A549 (cell line): ENCODE results near the gene RSPH6A. TPM values are rescaled to one million over a fixed set of nuclear protein-coding genes. Genes with fewer than 3 reads are reported as not detected.

Source experiments
- ATAC-seq, 2 experiments: fragments of 200-7000 bp in 1 of 2; fragments of >200 bp in 1 of 2; cut with Nextera tagmentation in 1 of 2; cut with Tn5 transposase in 1 of 2; 3 replicates each; pipeline versions ENCODE4 v1.8.0 to v1.9.1; 2018 to 2020; ENCODE audit warnings: mild to moderate bottlenecking in 1 of 2, moderate library complexity in 1 of 2
- CTCF ChIA-PET: fragments of 300-600 bp; sonication (Branson Sonifier 250); formaldehyde crosslinking; extraction: SDS; loops from one replicate; lab custom pipeline; 2021; ENCODE audit warnings: antibody characterized with exemption, inconsistent platforms; lab: Yijun Ruan, JAX
- POLR2A ChIA-PET: fragments of 350-600 bp; formaldehyde crosslinking; extraction: SDS; loops from one replicate; lab custom pipeline; 2021; ENCODE audit warnings: antibody characterized with exemption, inconsistent platforms; lab: Yijun Ruan, JAX
- DNase-seq, 2 experiments: peaks; one replicate each; pipeline versions ENCODE4 v3.0.0 to v3.0.0-alpha.2; 2011 to 2016; ENCODE audit warnings: low read depth in 1 of 2, low spot score in 1 of 2
- FAIRE-seq: peaks from 2 replicates; lab custom pipeline; 2011; peaks lifted over from hg19 to GRCh38; lab: Jason Lieb, UNC
- H3K27ac ChIP-seq, 2 experiments: fragments of >200 bp; sonication (Bioruptor Twin); formaldehyde crosslinking; 3 replicates each; pipeline ENCODE4 v1.5.1; 2016 to 2017
- H3K4me1 ChIP-seq: fragments of >200 bp; sonication (Bioruptor Twin); formaldehyde crosslinking; 3 replicates; pipeline ENCODE4 v1.6.1; 2016
- H3K4me2 ChIP-seq: fragments of >200 bp; sonication (Bioruptor Twin); formaldehyde crosslinking; 3 replicates; pipeline ENCODE4 v1.6.1; 2016
- H3K4me3 ChIP-seq: fragments of >200 bp; sonication (Bioruptor Twin); formaldehyde crosslinking; 3 replicates; pipeline ENCODE4 v1.5.1; 2016
- H3K9me3 ChIP-seq: fragments of >200 bp; sonication (Bioruptor Twin); formaldehyde crosslinking; 3 replicates; pipeline ENCODE4 v1.6.1; 2016
- ATOH8 ChIP-seq: fragments of 250-450 bp; sonication (Bioruptor Pico); IDR thresholded peaks from 2 replicates; pipeline ENCODE4 v1.5.0; 2020; ENCODE audit warnings: low read depth, mild to moderate bottlenecking, moderate library complexity
- BCL3 ChIP-seq: fragments of >200 bp; sonication (Bioruptor Twin); formaldehyde crosslinking; IDR thresholded peaks from 3 replicates; pipeline ENCODE4 v1.6.1; 2016
- BHLHE40 ChIP-seq: IDR thresholded peaks from 2 replicates; pipeline ENCODE4 v1.6.1; 2012; ENCODE audit warnings: low read depth, low read length, inconsistent platforms
- CBX2 ChIP-seq: fragments of 200-600 bp; sonication (generic); IDR thresholded peaks from 2 replicates; pipeline ENCODE4 v1.6.1; 2016; ENCODE audit warnings: low read depth, mild to moderate bottlenecking, borderline replicate concordance
- E2F6 ChIP-seq: IDR thresholded peaks from 2 replicates; pipeline ENCODE4 v1.6.1; 2012; ENCODE audit warnings: low read depth, borderline replicate concordance
- EP300 ChIP-seq, 2 experiments: fragments of >200 bp; sonication (Bioruptor Twin); formaldehyde crosslinking; IDR thresholded peaks; 2 replicates in 1 of 2; 3 replicates in 1 of 2; pipeline ENCODE4 v1.6.1; 2016 to 2017
- ESRRA ChIP-seq: fragments of 150-350 bp; IDR thresholded peaks from 2 replicates; pipeline ENCODE4 v1.6.1; 2014; ENCODE audit warnings: mild to moderate bottlenecking, low read length, borderline replicate concordance
- FOSB ChIP-seq: fragments of 250-450 bp; sonication (Bioruptor Pico); IDR thresholded peaks from 2 replicates; pipeline ENCODE4 v1.5.0; 2020; ENCODE audit warnings: mild to moderate bottlenecking, moderate library complexity
- FOXS1 ChIP-seq: fragments of 250-450 bp; sonication (Bioruptor Pico); IDR thresholded peaks from 2 replicates; pipeline ENCODE4 v1.5.0; 2020; ENCODE audit warnings: mild to moderate bottlenecking, moderate library complexity
- GATA3 ChIP-seq: IDR thresholded peaks from 2 replicates; pipeline ENCODE4 v1.6.1; 2012; ENCODE audit warnings: borderline replicate concordance
- HES2 ChIP-seq: fragments of >200 bp; sonication (Bioruptor Twin); formaldehyde crosslinking; IDR thresholded peaks from 2 replicates; pipeline ENCODE4 v1.6.1; 2016
- HOXA7 ChIP-seq: fragments of 250-450 bp; sonication (Bioruptor Pico); IDR thresholded peaks from 2 replicates; pipeline ENCODE4 v1.5.0; 2020; ENCODE audit warnings: mild to moderate bottlenecking, moderate library complexity
- JUN ChIP-seq, 2 experiments: fragments of >200 bp; sonication (Bioruptor Twin); formaldehyde crosslinking; IDR thresholded peaks; 2 replicates in 1 of 2; 3 replicates in 1 of 2; pipeline ENCODE4 v1.6.1; 2016 to 2017
- JUNB ChIP-seq: fragments of >200 bp; sonication (Bioruptor Twin); formaldehyde crosslinking; IDR thresholded peaks from 2 replicates; pipeline ENCODE4 v1.6.1; 2016
- MAFK ChIP-seq: fragments of 450-650 bp; IDR thresholded peaks from 2 replicates; pipeline ENCODE4 v1.6.1; 2014; ENCODE audit not compliant: partially characterized antibody
- MAX ChIP-seq: IDR thresholded peaks from 2 replicates; pipeline ENCODE4 v1.6.1; 2012
- MAZ ChIP-seq: fragments of 150-350 bp; IDR thresholded peaks from 2 replicates; pipeline ENCODE4 v1.6.1; 2014; ENCODE audit warnings: antibody characterized with exemption, low read depth, low read length, borderline replicate concordance
- MYC ChIP-seq: IDR thresholded peaks from 2 replicates; pipeline ENCODE4 v1.6.1; 2012; ENCODE audit warnings: mild to moderate bottlenecking, inconsistent platforms, low read length, improper control_type of control experiment, borderline replicate concordance
- NFE2L2 ChIP-seq: fragments of 150-350 bp; conservative IDR thresholded peaks from 2 replicates; pipeline ENCODE4 v1.6.1; 2014; ENCODE audit warnings: low read length
- NPAS2 ChIP-seq: fragments of 250-450 bp; sonication (Bioruptor Pico); IDR thresholded peaks from 2 replicates; pipeline ENCODE4 v1.8.0; 2022; ENCODE audit warnings: mild to moderate bottlenecking, moderate library complexity, borderline replicate concordance
- PHF8 ChIP-seq: fragments of 200-600 bp; sonication (generic); IDR thresholded peaks from 2 replicates; pipeline ENCODE4 v1.6.1; 2016; ENCODE audit warnings: low read depth, mild to moderate bottlenecking, antibody characterized with exemption, moderate library complexity, borderline replicate concordance
- POLR2A ChIP-seq: IDR thresholded peaks from 2 replicates; pipeline ENCODE4 v1.6.1; 2012; ENCODE audit warnings: mild to moderate bottlenecking, low read length
- RAD21 ChIP-seq, 2 experiments: fragments of >200 bp in 1 of 2; sonication (Bioruptor Twin) in 1 of 2; formaldehyde crosslinking in 1 of 2; IDR thresholded peaks in 1 of 2; conservative IDR thresholded peaks in 1 of 2; 2 replicates in 1 of 2; 3 replicates in 1 of 2; pipeline ENCODE4 v1.6.1; 2012 to 2018; ENCODE audit warnings: inconsistent platforms in 1 of 2
- RCOR1 ChIP-seq: fragments of 150-350 bp; IDR thresholded peaks from 2 replicates; pipeline ENCODE4 v1.6.1; 2014; ENCODE audit warnings: antibody characterized with exemption, low read length, low read depth
- RNF2 ChIP-seq: fragments of 200-600 bp; sonication (generic); IDR thresholded peaks from 2 replicates; pipeline ENCODE4 v1.6.1; 2016; ENCODE audit warnings: low read depth, mild to moderate bottlenecking, antibody characterized with exemption, moderate library complexity, borderline replicate concordance
- SMC3 ChIP-seq: fragments of >200 bp; sonication (Bioruptor Twin); formaldehyde crosslinking; IDR thresholded peaks from 3 replicates; pipeline ENCODE4 v1.6.1; 2018; ENCODE audit warnings: inconsistent platforms
- TFCP2L1 ChIP-seq: fragments of 250-450 bp; sonication (Bioruptor Pico); IDR thresholded peaks from 2 replicates; pipeline ENCODE4 v1.5.0; 2021; ENCODE audit warnings: mild to moderate bottlenecking
- USF2 ChIP-seq: fragments of 450-650 bp; IDR thresholded peaks from 2 replicates; pipeline ENCODE4 v1.6.1; 2014; ENCODE audit warnings: antibody characterized with exemption
- ZSCAN20 ChIP-seq: fragments of 250-450 bp; sonication (Bioruptor Pico); IDR thresholded peaks from 2 replicates; pipeline ENCODE4 v1.8.0; 2022; ENCODE audit warnings: mild to moderate bottlenecking, moderate library complexity
- WGBS: methylation state at CpG from one replicate; pipeline ENCODE4 v1.1.6; 2017; ENCODE audit errors: missing lambda C conversion rate; 5-methylcytosine and 5-hydroxymethylcytosine counted together
- polyA plus RNA-seq, 4 experiments: library from polyadenylated mRNA; depleted of rRNA in 3 of 4; stranded (reverse); fragments of >200 nt; fragmentation: RNase III in 1 of 4; extraction: RNeasy Plus Mini Kit Qiagen cat#74134 plus additional on column Dnase treatment in 1 of 4; gene quantifications; 2 replicates in 3 of 4; 3 replicates in 1 of 4; pipeline ENCODE4 v1.2.3, GENCODE V29; 2011 to 2017

Gene RSPH6A
- polyA plus RNA-seq, 2 of the 4 experiments (the other 2 are of a cell fraction) = not detected

- TF ChIP-seq GATA3 (no peak), ESRRA (no peak), TFCP2L1 (CRISPR knock-in tag) (no peak), ATOH8 (CRISPR knock-in tag) (no peak), BHLHE40 (peak; percentile 96), E2F6 (no peak), MAZ (no peak), MAFK (no peak), RNF2 (no peak), PHF8 (peak; percentile 56; the same call in 1 of the 2 replicates), HOXA7 (CRISPR knock-in tag) (no peak), POLR2A (peak; percentile 59), CBX2 (no peak), JUNB (no peak), HES2 (no peak), BCL3 (peak; percentile 66; the same call in 2 of the 3 replicates), JUN (IDR thresholded peaks at IDR 0.05) (peak; percentile 20 to 95; a peak in 4 of 5 replicates), MYC (no peak), USF2 (peak; percentile 78), RCOR1 (no peak), FOSB (CRISPR knock-in tag) (no peak), FOXS1 (CRISPR knock-in tag) (no peak), NFE2L2 (no peak), MAX (peak; percentile 69), ZSCAN20 (no peak)
Measured at GRCh38 chr19:45862564-45863334, 47.6 kb upstream of the RSPH6A start, which contains the start of gene SYMPK (continued).

- FAIRE-seq = peak; percentile 63
- peak overlapping the region; percentile 73 for H3K4me2 ChIP-seq
- no peak for DNase-seq
- no peaks in the 10 kb centered on the region for H3K9me3 ChIP-seq
- peaks cover 25% of the 10 kb centered on the region for H3K4me1 ChIP-seq
- WGBS = under 1% methylated on average over 11 of the region's 11 CpGs
- H3K27ac ChIP-seq = peak overlapping the region; percentile 88
- TF ChIP-seq TFCP2L1 (CRISPR knock-in tag) = no peak
- TF ChIP-seq SMC3 = no peak
- no peak for TF ChIP-seq RAD21 (conservative IDR thresholded peaks at IDR 0.05 in 1 of 2, IDR thresholded peaks at IDR 0.05 in 1 of 2)
- no peak for TF ChIP-seq ATOH8 (CRISPR knock-in tag)
- TF ChIP-seq EP300 (IDR thresholded peaks at IDR 0.05) = no peak
- no peak for TF ChIP-seq GATA3
- TF ChIP-seq BCL3 = no peak
- TF ChIP-seq FOSB (CRISPR knock-in tag) = no peak
- TF ChIP-seq NPAS2 (CRISPR knock-in tag) = no peak
- peak overlapping the region; percentile 71 for H3K4me3 ChIP-seq
- CTCF ChIA-PET = interaction anchor here (1.0 to 16.0 kb wide), 4 partner anchors 13 to 148 kb away, joined by 3 to 315 read pairs (median 116); partner anchors contain the start of gene IRF2BP1
- ATAC-seq = no peak
- POLR2A ChIA-PET = interaction anchor here (0.5 to 2.7 kb wide), 3 partner anchors 23 to 438 kb away, joined by 3 to 30 read pairs (median 5); partner anchors contain the start of gene IRF2BP1
Measured at GRCh38 chr19:45862271-45862563, 47.1 kb upstream of the RSPH6A start.
